Activated CD4-positive, alpha-beta T cell treated with anti-CD3 and anti-CD28 coated beads, Interleukin-2, amount 10 ng/mL, durations not matched to agents 7 days and 5 days (primary cell): ENCODE measurements around the gene LPA. TPM values are rescaled to one million over a fixed set of nuclear protein-coding genes. Genes with fewer than 3 reads are reported as not detected.
"Not testable (repeated sequence)": the region's sequence is repeated elsewhere in the genome, so short reads cannot be mapped to it uniquely, and the experiment has no call there.

Experiments
- CTCF ChIA-PET: fragments of 350-600 bp; sonication (Branson Sonifier 250); formaldehyde crosslinking; loops from one replicate; lab custom pipeline; 2021; ENCODE audit warnings: antibody characterized with exemption; lab: Charles Lee
- POLR2A ChIA-PET: fragments of 350-600 bp; sonication (Branson Sonifier 250); formaldehyde crosslinking; loops from one replicate; lab custom pipeline; 2021; ENCODE audit warnings: antibody characterized with exemption; lab: Charles Lee
- DNase-seq: peaks from one replicate; pipeline ENCODE4 v3.0.0-alpha.2; 2020
- H3K27ac Mint-ChIP-seq: one replicate; pipeline ENCODE4 v1.8.0; 2021; ENCODE audit warnings: mild to moderate bottlenecking, moderate library complexity, mixed read lengths
- H3K27me3 Mint-ChIP-seq: one replicate; pipeline ENCODE4 v1.8.0; 2021; ENCODE audit warnings: mixed read lengths
- H3K36me3 Mint-ChIP-seq: one replicate; pipeline ENCODE4 v1.8.0; 2021; ENCODE audit warnings: low read depth, mixed read lengths
- H3K4me1 Mint-ChIP-seq: one replicate; pipeline ENCODE4 v1.8.0; 2021; ENCODE audit warnings: mixed read lengths
- H3K4me3 Mint-ChIP-seq: one replicate; pipeline ENCODE4 v1.8.0; 2021; ENCODE audit warnings: mild to moderate bottlenecking, moderate library complexity, mixed read lengths
- H3K9me3 Mint-ChIP-seq: one replicate; pipeline ENCODE4 v1.8.0; 2021; ENCODE audit warnings: mixed read lengths
- total RNA-seq, 2 experiments: library from RNA; stranded (reverse); gene quantifications; one replicate each; pipeline ENCODE4 v1.2.3, GENCODE V29; 2021

The LPA gene
- total RNA-seq = not detected

- H3K9me3 Mint-ChIP-seq, POLR2A ChIA-PET, H3K27ac Mint-ChIP-seq, H3K36me3 Mint-ChIP-seq, H3K4me3 Mint-ChIP-seq, DNase-seq, H3K27me3 Mint-ChIP-seq, H3K4me1 Mint-ChIP-seq, CTCF ChIA-PET: not testable (repeated sequence)
These were observed at the start of gene LPA for GRCh38 chr6:160664198-160664597. LPA (minus strand) TSS chr6:160664275; CDS start chr6:160664214, 61 bp downstream.

GRCh38 chr6:160708993-160709392, 44.9 kb upstream of the LPA start:
- CTCF ChIA-PET, H3K27ac Mint-ChIP-seq, H3K27me3 Mint-ChIP-seq, H3K4me1 Mint-ChIP-seq, H3K36me3 Mint-ChIP-seq, H3K4me3 Mint-ChIP-seq, POLR2A ChIA-PET, DNase-seq, H3K9me3 Mint-ChIP-seq: not testable (repeated sequence)

- H3K27ac Mint-ChIP-seq, H3K4me3 Mint-ChIP-seq, H3K36me3 Mint-ChIP-seq, CTCF ChIA-PET, POLR2A ChIA-PET, DNase-seq, H3K27me3 Mint-ChIP-seq, H3K9me3 Mint-ChIP-seq, H3K4me1 Mint-ChIP-seq: not testable (repeated sequence)
These were observed 40.6 kb upstream of the LPA start for GRCh38 chr6:160704688-160705087.

GRCh38 chr6:160701918-160702680, 38.0 kb upstream of the LPA start, which contains the start of gene PLG:
PLG (plus strand) TSS chr6:160702244; CDS start chr6:160702305, 61 bp downstream.
- H3K27me3 Mint-ChIP-seq, H3K9me3 Mint-ChIP-seq, CTCF ChIA-PET, DNase-seq, H3K4me1 Mint-ChIP-seq, H3K4me3 Mint-ChIP-seq, POLR2A ChIA-PET, H3K27ac Mint-ChIP-seq, H3K36me3 Mint-ChIP-seq: not testable (repeated sequence)

- H3K36me3 Mint-ChIP-seq = no peaks in the 10 kb centered on the region
- no peaks in the 10 kb centered on the region for H3K4me1 Mint-ChIP-seq
- ChIA-PET CTCF (no interaction called here), POLR2A (no interaction called here)
- no peaks in the 10 kb centered on the region for H3K27me3 Mint-ChIP-seq
- DNase-seq = no peak
- no peaks in the 10 kb centered on the region for H3K9me3 Mint-ChIP-seq
- H3K4me3 Mint-ChIP-seq = no peak overlapping the region
- no peak overlapping the region for H3K27ac Mint-ChIP-seq
These were observed 33.8 kb upstream of the LPA start for GRCh38 chr6:160697826-160698225.

GRCh38 chr6:160696884-160697283, 32.8 kb upstream of the LPA start:
- CTCF ChIA-PET, H3K9me3 Mint-ChIP-seq, H3K4me1 Mint-ChIP-seq, H3K27me3 Mint-ChIP-seq, H3K4me3 Mint-ChIP-seq, H3K36me3 Mint-ChIP-seq, POLR2A ChIA-PET, DNase-seq, H3K27ac Mint-ChIP-seq: not testable (repeated sequence)

- H3K4me3 Mint-ChIP-seq, H3K4me1 Mint-ChIP-seq, CTCF ChIA-PET, H3K27me3 Mint-ChIP-seq, H3K9me3 Mint-ChIP-seq, DNase-seq, H3K36me3 Mint-ChIP-seq, POLR2A ChIA-PET, H3K27ac Mint-ChIP-seq: not testable (repeated sequence)
These were observed 31.5 kb upstream of the LPA start for GRCh38 chr6:160695622-160696021.

- POLR2A ChIA-PET, H3K9me3 Mint-ChIP-seq, H3K4me1 Mint-ChIP-seq, H3K27me3 Mint-ChIP-seq, H3K4me3 Mint-ChIP-seq, H3K36me3 Mint-ChIP-seq, H3K27ac Mint-ChIP-seq, DNase-seq, CTCF ChIA-PET: not testable (repeated sequence)
These were observed 30.9 kb upstream of the LPA start for GRCh38 chr6:160695025-160695424.

GRCh38 chr6:160692369-160692959, 28.4 kb upstream of the LPA start:
- no peak overlapping the region for H3K4me3 Mint-ChIP-seq
- no peaks in the 10 kb centered on the region for H3K4me1 Mint-ChIP-seq
- no peak overlapping the region for H3K27ac Mint-ChIP-seq
- H3K9me3 Mint-ChIP-seq = no peaks in the 10 kb centered on the region
- H3K27me3 Mint-ChIP-seq = no peaks in the 10 kb centered on the region
- ChIA-PET POLR2A (no interaction called here), CTCF (no interaction called here)
- no peak for DNase-seq
- H3K36me3 Mint-ChIP-seq = no peaks in the 10 kb centered on the region

- Mint-ChIP-seq H3K4me3 (no peak overlapping the region), H3K36me3 (no peaks in the 10 kb centered on the region), H3K9me3 (no peaks in the 10 kb centered on the region), H3K27me3 (no peaks in the 10 kb centered on the region), H3K4me1 (no peaks in the 10 kb centered on the region), H3K27ac (no peak overlapping the region)
- ChIA-PET CTCF (no interaction called here), POLR2A (no interaction called here)
- DNase-seq = no peak
These were observed 27.5 kb upstream of the LPA start for GRCh38 chr6:160691617-160692016.

GRCh38 chr6:160690458-160690857, 26.4 kb upstream of the LPA start:
- Mint-ChIP-seq H3K9me3 (no peaks in the 10 kb centered on the region), H3K4me1 (no peaks in the 10 kb centered on the region), H3K4me3 (no peak overlapping the region), H3K27ac (no peak overlapping the region), H3K36me3 (no peaks in the 10 kb centered on the region), H3K27me3 (no peaks in the 10 kb centered on the region)
- POLR2A ChIA-PET = no interaction called here
- CTCF ChIA-PET = no interaction called here
- DNase-seq = no peak

GRCh38 chr6:160685762-160686450, 21.8 kb upstream of the LPA start:
- DNase-seq = no peak
- Mint-ChIP-seq H3K36me3 (no peaks in the 10 kb centered on the region), H3K27ac (no peak overlapping the region), H3K4me1 (no peaks in the 10 kb centered on the region), H3K4me3 (no peak overlapping the region), H3K27me3 (no peaks in the 10 kb centered on the region), H3K9me3 (no peaks in the 10 kb centered on the region)
- ChIA-PET CTCF (no interaction called here), POLR2A (no interaction called here)

GRCh38 chr6:160685101-160685761, 21.2 kb upstream of the LPA start:
- H3K9me3 Mint-ChIP-seq, H3K36me3 Mint-ChIP-seq, H3K27ac Mint-ChIP-seq, POLR2A ChIA-PET, DNase-seq, CTCF ChIA-PET, H3K27me3 Mint-ChIP-seq, H3K4me3 Mint-ChIP-seq, H3K4me1 Mint-ChIP-seq: not testable (repeated sequence)
